ENCODE results near the gene SPATS2.

GRCh38 chr12:49536526-49537071 is 169.3 kb downstream of the SPATS2 start:
- TF ChIP-seq CTCF (IDR thresholded peaks at IDR 0.05 in 2 of 3, conservative IDR thresholded peaks at IDR 0.05 in 1 of 3; ENCODE audit: borderline replicate concordance in 1 of 3, insufficient read depth in 1 of 3, low read depth in 2 of 3, low read length in 2 of 3) (no peak), RAD21 (IDR thresholded peaks at IDR 0.05; ENCODE audit: low read depth) (no peak), TCF7L2 (IDR thresholded peaks at IDR 0.05; ENCODE audit: borderline replicate concordance, extremely low read depth, insufficient read depth, insufficient read length) (no peak), POLR2A (IDR thresholded peaks at IDR 0.05; ENCODE audit: borderline replicate concordance, extremely low read depth, insufficient read depth, insufficient read length) (no peak)
